ENCODE measurements around the gene CTRB1. TPM values are rescaled to one million over a fixed set of nuclear protein-coding genes. Genes with fewer than 3 reads are reported as not detected.

The CTRB1 gene
- total RNA-seq, 1 experiment from 2014 or later = not detected

GRCh38 chr16:75273054-75273925, 54.5 kb downstream of the CTRB1 start:
- H3K36me3 ChIP-seq (ENCODE audit: low read depth) = no peaks in the 10 kb centered on the region
- no peak for TF ChIP-seq CTCF (conservative IDR thresholded peaks at IDR 0.05)
- no peak for TF ChIP-seq EZH2 (IDR thresholded peaks at IDR 0.05; ENCODE audit: low read depth)
- no peak overlapping the region for H2AFZ ChIP-seq
- H3F3A ChIP-seq (ENCODE audit: insufficient read depth, low read depth) = peaks cover 13% of the 10 kb centered on the region; the same call in 1 of the 2 replicates
- peaks cover 12% of the 10 kb centered on the region for H3K4me1 ChIP-seq (replicated peaks; ENCODE audit: insufficient read depth)
- H3K79me2 ChIP-seq (ENCODE audit: low read depth) = no peaks in the 10 kb centered on the region
- no peak overlapping the region for H3K27ac ChIP-seq
- no peaks in the 10 kb centered on the region for H4K20me1 ChIP-seq (ENCODE audit: insufficient read depth)
- no TSS peak for BruUV-seq (replicated peaks)
- peak in 1 of 2 experiments; percentile 63 for DNase-seq
- H3K4me3 ChIP-seq = no peak overlapping the region
- H3K9me2 ChIP-seq (ENCODE audit: insufficient read depth) = no peaks in the 10 kb centered on the region
- ChIA-PET CTCF (no interaction called here), POLR2A (ENCODE audit: unreplicated experiment) (no interaction called here)
- no peak overlapping the region for H3K4me2 ChIP-seq
- H3K9me3 ChIP-seq (ENCODE audit: insufficient read depth, low read depth) = no peaks in the 10 kb centered on the region
- intact Hi-C loops (cut with micrococcal nuclease; ENCODE audit: unreplicated experiment) = no loop called here
- no peaks in the 10 kb centered on the region for H3K27me3 ChIP-seq (ENCODE audit: insufficient read depth, low read depth)

Other genes starting within 250 kb of the CTRB1 start
- 97.0 and 97.1 TPM in 2 replicates for gene WDR59, start 233.9 kb upstream of the CTRB1 start, total RNA-seq (2021)
- 64.4 and 79.3 TPM in 2 replicates for gene ZNRF1, start 220.0 kb upstream of the CTRB1 start, total RNA-seq (2021)
- 1.1 and 1.3 TPM in 2 replicates for gene LDHD, start 102.2 kb upstream of the CTRB1 start, total RNA-seq (2021)
- gene ZFP1, start 70.5 kb upstream of the CTRB1 start, total RNA-seq (2021) = 10.9 and 16.9 TPM in 2 replicates
- not detected in 2 replicates for gene CTRB2, start 11.8 kb upstream of the CTRB1 start, total RNA-seq (2021)
- gene BCAR1, start 32.6 kb downstream of the CTRB1 start, total RNA-seq (2021) = 53.9 and 62.5 TPM in 2 replicates
- gene CFDP1, start 214.5 kb downstream of the CTRB1 start, total RNA-seq (2021) = 52.6 and 55.6 TPM in 2 replicates
- 31.4 and 31.7 TPM in 2 replicates for gene TMEM170A, start 245.7 kb downstream of the CTRB1 start, total RNA-seq (2021)